DMS153 treated with DMSO at 0.1 percent for 48 hours (cell line): ENCODE data around the gene IL18RAP.

Experiments used
- DNase-seq: peaks from one replicate; lab custom pipeline; 2025; ENCODE audit not compliant: unreplicated experiment; lab: John Stamatoyannopoulos, UW

Gene IL18RAP

GRCh38 chr2:102421890-102422759 lies 835 bp upstream of the IL18RAP start:
- no peak for DNase-seq

GRCh38 chr2:102423368-102423767 lies 408 bp downstream of the IL18RAP start:
- no peak for DNase-seq

- no peak for DNase-seq
Measured at GRCh38 chr2:102424754-102425153, 1.8 kb downstream of the IL18RAP start.

GRCh38 chr2:102425441-102426132 lies 2.6 kb downstream of the IL18RAP start:
- no peak for DNase-seq

- no peak for DNase-seq
Measured at GRCh38 chr2:102427249-102427648, 4.3 kb downstream of the IL18RAP start.

- no peak for DNase-seq
Measured at GRCh38 chr2:102428573-102428972, 5.6 kb downstream of the IL18RAP start.

- no peak for DNase-seq
Measured at GRCh38 chr2:102432386-102432785, 9.4 kb downstream of the IL18RAP start.

GRCh38 chr2:102433973-102434654 lies 11.2 kb downstream of the IL18RAP start:
- no peak for DNase-seq

GRCh38 chr2:102434655-102435381 lies 11.9 kb downstream of the IL18RAP start:
- DNase-seq: no peak

- no peak for DNase-seq
Measured at GRCh38 chr2:102435741-102436140, 12.8 kb downstream of the IL18RAP start.

GRCh38 chr2:102436323-102436722 lies 13.4 kb downstream of the IL18RAP start:
- no peak for DNase-seq

- no peak for DNase-seq
Measured at GRCh38 chr2:102437122-102437521, 14.2 kb downstream of the IL18RAP start.

- no peak for DNase-seq
Measured at GRCh38 chr2:102438111-102438510, 15.2 kb downstream of the IL18RAP start.

GRCh38 chr2:102438578-102438977 lies 15.6 kb downstream of the IL18RAP start:
- no peak for DNase-seq

GRCh38 chr2:102439065-102439695 lies 16.2 kb downstream of the IL18RAP start:
- no peak for DNase-seq

GRCh38 chr2:102442967-102443828 lies 20.2 kb downstream of the IL18RAP start:
- no peak for DNase-seq

- no peak for DNase-seq
Measured at GRCh38 chr2:102444233-102444632, 21.3 kb downstream of the IL18RAP start.

- DNase-seq: no peak
Measured at GRCh38 chr2:102446936-102447335, 24.0 kb downstream of the IL18RAP start.

GRCh38 chr2:102449370-102449974 lies 26.5 kb downstream of the IL18RAP start:
- DNase-seq: no peak
